Prostate gland (tissue), 2 donors: Measurements from ENCODE around the gene DMD. TPM values are rescaled to one million over a fixed set of nuclear protein-coding genes. Genes with fewer than 3 reads are reported as not detected.

Source experiments
- DNase-seq: peaks from one replicate; pipeline ENCODE4 v3.0.0-alpha.2; 2019; ENCODE audit warnings: low spot score
- H3K27ac ChIP-seq, 2 donors: fragments of 200-600 bp; sonication (generic); 2 replicates each; pipeline ENCODE4 v1.5.1; 2017 to 2019
- H3K27me3 ChIP-seq: fragments of 200-600 bp; sonication (generic); replicated peaks from 2 replicates; pipeline ENCODE4 v1.5.1; 2019; ENCODE audit not compliant: insufficient read depth
- H3K36me3 ChIP-seq, 2 donors: fragments of 200-600 bp; sonication (generic); 1 replicate in 1 of 2; 2 replicates in 1 of 2; pipeline versions ENCODE4 v1.5.1 to v1.8.1; 2017 to 2019
- H3K4me1 ChIP-seq: fragments of 200-600 bp; sonication (generic); replicated peaks from 2 replicates; pipeline ENCODE4 v1.5.1; 2019
- H3K4me3 ChIP-seq, 2 donors: fragments of 200-600 bp; sonication (generic); 2 replicates each; pipeline ENCODE4 v1.5.1; 2017 to 2019
- H3K9me3 ChIP-seq: fragments of 200-600 bp; sonication (generic); 2 replicates; pipeline ENCODE4 v1.5.1; 2017
- POLR2A ChIP-seq: fragments of 450-650 bp; IDR thresholded peaks from one replicate; pipeline ENCODE4 v1.6.1; 2016; ENCODE audit warnings: antibody characterized with exemption, mild to moderate bottlenecking
- POLR2AphosphoS5 ChIP-seq: sonication (generic); formaldehyde crosslinking; IDR thresholded peaks from one replicate; pipeline ENCODE4 v1.6.1; 2017; ENCODE audit warnings: antibody characterized with exemption
- WGBS: methylation state at CpG from one replicate; pipeline ENCODE4 v1.1.5; 2018; 5-methylcytosine and 5-hydroxymethylcytosine counted together
- intact Hi-C: fragments of 100-400 bp; cut with DNase I; formaldehyde crosslinking; loops from one replicate; pipeline ENCODE4 v1.14.2; 2022
- total RNA-seq, 2 donors: library from RNA; depleted of rRNA; stranded (reverse); fragments of >200 nt; gene quantifications; one replicate each; pipeline ENCODE4 v1.1.0, GENCODE V29; 2016
- TF ChIP-seq, protein P1 (sequence below), 4 experiments: fragments of 200-600 bp in 2 of 4; fragments of 450-650 bp in 2 of 4; sonication (generic) in 2 of 4; IDR thresholded peaks; 1 replicate in 3 of 4; 2 replicates in 1 of 4; pipeline ENCODE4 v1.5.1; 2016 to 2019; ENCODE audit warnings: antibody characterized with exemption in 4 of 4, mild to moderate bottlenecking in 2 of 4, moderate library complexity in 2 of 4

Gene DMD
- total RNA-seq, 2 donors from 2014 or later: 17.6 to 34.8 TPM

DNA sequence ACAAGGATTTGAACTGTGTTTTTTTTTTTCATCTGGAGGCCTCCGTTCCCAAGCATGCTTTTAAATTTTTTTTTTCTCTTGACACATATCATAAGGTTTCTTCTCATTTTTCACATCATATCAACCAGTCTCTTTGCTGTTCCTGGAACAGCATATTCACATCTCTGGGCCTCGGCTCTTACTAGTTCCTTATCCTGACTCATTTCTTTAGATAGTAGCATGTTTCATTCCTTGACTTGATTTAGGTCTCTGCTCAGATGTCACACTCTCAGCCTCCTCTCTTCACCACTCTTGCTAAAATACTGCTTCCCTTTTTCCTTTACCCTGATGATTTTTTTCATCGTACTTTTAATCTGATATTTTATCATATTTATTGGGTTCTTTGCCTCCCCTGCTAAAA lies 1163.1 kb downstream of the DMD start:
- 72% methylated on average over 3 of the region's 3 CpGs for WGBS
- TF ChIP-seq, protein P1, sequence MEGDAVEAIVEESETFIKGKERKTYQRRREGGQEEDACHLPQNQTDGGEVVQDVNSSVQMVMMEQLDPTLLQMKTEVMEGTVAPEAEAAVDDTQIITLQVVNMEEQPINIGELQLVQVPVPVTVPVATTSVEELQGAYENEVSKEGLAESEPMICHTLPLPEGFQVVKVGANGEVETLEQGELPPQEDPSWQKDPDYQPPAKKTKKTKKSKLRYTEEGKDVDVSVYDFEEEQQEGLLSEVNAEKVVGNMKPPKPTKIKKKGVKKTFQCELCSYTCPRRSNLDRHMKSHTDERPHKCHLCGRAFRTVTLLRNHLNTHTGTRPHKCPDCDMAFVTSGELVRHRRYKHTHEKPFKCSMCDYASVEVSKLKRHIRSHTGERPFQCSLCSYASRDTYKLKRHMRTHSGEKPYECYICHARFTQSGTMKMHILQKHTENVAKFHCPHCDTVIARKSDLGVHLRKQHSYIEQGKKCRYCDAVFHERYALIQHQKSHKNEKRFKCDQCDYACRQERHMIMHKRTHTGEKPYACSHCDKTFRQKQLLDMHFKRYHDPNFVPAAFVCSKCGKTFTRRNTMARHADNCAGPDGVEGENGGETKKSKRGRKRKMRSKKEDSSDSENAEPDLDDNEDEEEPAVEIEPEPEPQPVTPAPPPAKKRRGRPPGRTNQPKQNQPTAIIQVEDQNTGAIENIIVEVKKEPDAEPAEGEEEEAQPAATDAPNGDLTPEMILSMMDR (IDR thresholded peaks at IDR 0.05): no peak
- TF ChIP-seq POLR2AphosphoS5 (no peak), POLR2A (no peak)
- Histone ChIP-seq H3K27ac (no peak overlapping the region), H3K36me3 (no peaks in the 10 kb centered on the region), H3K4me1 (no peaks in the 10 kb centered on the region), H3K9me3 (no peaks in the 10 kb centered on the region), H3K27me3 (no peaks in the 10 kb centered on the region), H3K4me3 (no peak overlapping the region)
- DNase-seq: no peak
- intact Hi-C loops: no loop called here

DNA sequence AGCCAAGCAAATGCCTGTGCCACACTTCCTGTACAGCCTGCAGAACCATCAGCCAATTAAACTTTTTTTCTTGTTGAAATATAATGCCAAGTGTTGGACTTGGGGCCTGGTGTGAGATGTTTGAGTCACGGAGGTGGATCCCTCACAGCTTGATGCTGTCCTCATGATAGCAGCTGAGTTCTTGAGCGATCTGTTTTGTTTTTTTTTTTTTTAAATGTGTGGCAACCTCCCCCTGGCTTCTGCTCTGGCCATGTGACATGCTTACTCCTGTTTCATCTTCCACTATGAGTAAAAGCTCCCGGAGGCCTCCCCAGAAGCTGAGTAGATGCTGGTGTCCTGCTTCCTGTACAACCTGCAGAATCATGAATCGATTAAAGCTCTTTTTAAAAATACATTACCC lies 1166.2 kb downstream of the DMD start:
- H3K27ac ChIP-seq: no peak overlapping the region
- no peaks in the 10 kb centered on the region for H3K27me3 ChIP-seq
- no peaks in the 10 kb centered on the region for H3K9me3 ChIP-seq
- H3K4me3 ChIP-seq: no peak overlapping the region
- H3K4me1 ChIP-seq: no peaks in the 10 kb centered on the region
- TF ChIP-seq POLR2AphosphoS5 (no peak), POLR2A (no peak)
- TF ChIP-seq, protein P1 (IDR thresholded peaks at IDR 0.05): no peak
- no peaks in the 10 kb centered on the region for H3K36me3 ChIP-seq
- WGBS: 94% methylated on average over 4 of the region's 4 CpGs
- no peak for DNase-seq
- intact Hi-C loops: no loop called here

DNA sequence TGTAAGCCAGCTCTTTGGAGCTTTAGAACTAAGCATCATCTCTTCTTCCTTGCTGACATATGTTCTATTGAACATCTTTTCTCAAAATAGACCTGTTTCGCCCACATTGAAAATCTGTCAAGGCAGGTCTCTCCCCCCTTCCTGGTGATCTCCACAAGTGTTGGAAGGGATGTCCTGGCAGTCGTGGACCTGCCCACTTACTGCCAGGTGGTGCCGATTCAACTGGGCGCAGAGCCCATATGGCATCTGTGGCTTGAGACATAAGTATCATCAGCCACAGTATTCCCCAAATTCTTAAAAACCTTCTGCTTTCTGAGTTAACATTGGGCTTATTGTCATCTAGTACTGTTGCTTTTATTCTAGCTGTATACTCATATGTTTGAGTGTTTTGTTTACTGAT lies 1170.2 kb downstream of the DMD start:
- TF ChIP-seq POLR2A: no peak
- TF ChIP-seq POLR2AphosphoS5: no peak
- TF ChIP-seq, protein P1 (IDR thresholded peaks at IDR 0.05): no peak
- 76% methylated on average over 4 of the region's 4 CpGs for WGBS
- H3K27ac ChIP-seq: no peak overlapping the region
- DNase-seq: no peak
- no peak overlapping the region for H3K4me3 ChIP-seq
- no peaks in the 10 kb centered on the region for H3K36me3 ChIP-seq
- H3K9me3 ChIP-seq: no peaks in the 10 kb centered on the region
- intact Hi-C loops: no loop called here
- H3K4me1 ChIP-seq: no peaks in the 10 kb centered on the region
- H3K27me3 ChIP-seq: no peaks in the 10 kb centered on the region

DNA sequence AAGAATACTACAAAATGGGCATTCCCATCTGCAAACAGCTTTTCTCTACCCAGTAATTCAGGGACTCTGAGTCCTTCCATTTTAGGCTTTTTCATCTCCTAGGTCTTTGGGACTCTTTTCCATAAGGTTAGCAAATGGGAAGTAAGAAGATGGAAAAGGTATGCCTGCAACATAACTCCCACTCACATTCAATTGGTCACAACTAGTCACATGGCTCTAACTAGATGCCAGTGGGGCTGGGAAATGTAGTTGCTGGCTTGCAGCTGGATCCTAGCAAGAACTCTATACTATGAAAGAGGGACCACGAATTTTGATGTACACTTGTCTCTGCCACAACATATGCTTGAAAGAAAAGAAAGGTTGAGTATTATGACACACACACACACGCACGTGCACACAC lies 1184.6 kb downstream of the DMD start:
- Histone ChIP-seq H3K4me3 (no peak overlapping the region), H3K27ac (no peak overlapping the region), H3K36me3 (no peaks in the 10 kb centered on the region), H3K4me1 (no peaks in the 10 kb centered on the region), H3K9me3 (no peaks in the 10 kb centered on the region), H3K27me3 (no peaks in the 10 kb centered on the region)
- no peak for DNase-seq
- intact Hi-C loops: no loop called here
- TF ChIP-seq, protein P1 (IDR thresholded peaks at IDR 0.05): no peak
- TF ChIP-seq POLR2AphosphoS5: no peak
- TF ChIP-seq POLR2A: no peak
- WGBS: 78% methylated on average over 3 of the region's 3 CpGs

DNA sequence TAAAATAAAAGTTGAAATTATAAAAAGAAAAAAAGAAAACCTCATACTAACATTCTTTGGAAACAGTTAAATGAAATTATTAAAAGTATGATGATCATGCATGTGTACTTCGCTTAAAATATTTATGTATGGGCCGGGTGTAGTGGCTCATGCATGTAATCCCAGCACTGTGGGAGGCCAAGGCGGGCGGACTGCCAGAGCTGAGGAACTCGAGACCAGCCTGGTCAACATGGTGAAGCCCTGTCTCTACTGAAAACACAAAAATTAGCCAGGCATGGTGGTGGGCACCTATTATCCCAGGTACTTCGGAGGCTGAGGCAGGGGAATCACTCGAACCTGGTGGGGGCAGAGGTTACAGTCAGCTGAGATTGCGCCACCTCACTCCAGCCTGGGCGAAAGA lies 1187.3 kb downstream of the DMD start:
- no peaks in the 10 kb centered on the region for H3K9me3 ChIP-seq
- TF ChIP-seq POLR2AphosphoS5: no peak
- TF ChIP-seq, protein P1 (IDR thresholded peaks at IDR 0.05): no peak
- no peak for TF ChIP-seq POLR2A
- H3K27me3 ChIP-seq: no peaks in the 10 kb centered on the region
- H3K4me3 ChIP-seq: no peak overlapping the region
- intact Hi-C loops: no loop called here
- no peaks in the 10 kb centered on the region for H3K4me1 ChIP-seq
- WGBS: 95% methylated on average over 9 of the region's 9 CpGs
- H3K27ac ChIP-seq: no peak overlapping the region
- no peaks in the 10 kb centered on the region for H3K36me3 ChIP-seq
- no peak for DNase-seq
